Esophagus muscularis mucosa (tissue), 4 donors: ENCODE data around the gene DAPK1. TPM values are rescaled to one million over a fixed set of nuclear protein-coding genes. Genes with fewer than 3 reads are reported as not detected.
A peak's percentile ranks its signal among the peaks of the same experiment; 100 is the strongest.

ENCODE experiments used
- DNase-seq: peaks from one replicate; pipeline ENCODE4 v3.0.0-alpha.2; 2017; ENCODE audit errors: extremely low spot score
- H3K27ac ChIP-seq, 4 donors: fragments of 200-600 bp; sonication (generic); replicated peaks in 1 of 4; 1 replicate in 3 of 4; 2 replicates in 1 of 4; pipeline ENCODE4 v1.5.1; 2016 to 2019; ENCODE audit warnings: mild to moderate bottlenecking in 1 of 4
- H3K27me3 ChIP-seq, 4 donors: fragments of 200-600 bp; sonication (generic); one replicate each; pipeline versions ENCODE4 v1.5.1 to v1.6.0; 2016 to 2019
- H3K36me3 ChIP-seq, 4 donors: fragments of 200-600 bp; sonication (generic); one replicate each; pipeline ENCODE4 v1.5.1; 2016 to 2019
- H3K4me1 ChIP-seq, 4 donors: fragments of 200-600 bp; sonication (generic); one replicate each; pipeline ENCODE4 v1.5.1; 2016 to 2019
- H3K4me3 ChIP-seq, 4 donors: fragments of 200-600 bp; sonication (generic); 1 replicate in 2 of 4; 2 replicates in 2 of 4; pipeline ENCODE4 v1.5.1; 2016 to 2019; ENCODE audit warnings: mild to moderate bottlenecking in 4 of 4, moderate library complexity in 1 of 4
- H3K9me3 ChIP-seq, 4 donors: fragments of 200-600 bp; sonication (generic); 1 replicate in 3 of 4; 2 replicates in 1 of 4; pipeline ENCODE4 v1.5.1; 2016 to 2019
- CTCF ChIP-seq, 3 experiments: fragments of 200-600 bp in 2 of 3; fragments of 450-650 bp in 1 of 3; sonication (generic) in 2 of 3; IDR thresholded peaks; one replicate each; pipeline ENCODE4 v1.5.1; 2017 to 2019; ENCODE audit warnings: antibody characterized with exemption in 3 of 3, mild to moderate bottlenecking in 2 of 3, moderate library complexity in 1 of 3
- EP300 ChIP-seq: sonication (generic); formaldehyde crosslinking; IDR thresholded peaks from one replicate; pipeline ENCODE4 v1.6.1; 2017; ENCODE audit warnings: antibody characterized with exemption
- POLR2A ChIP-seq: fragments of 450-650 bp; IDR thresholded peaks from one replicate; pipeline ENCODE4 v1.6.1; 2017; ENCODE audit warnings: antibody characterized with exemption, moderate library complexity, mild to moderate bottlenecking, low read depth
- POLR2AphosphoS5 ChIP-seq, 2 donors: sonication (generic); formaldehyde crosslinking; IDR thresholded peaks; one replicate each; pipeline ENCODE4 v1.6.1; 2017; ENCODE audit warnings: antibody characterized with exemption in 2 of 2
- WGBS: methylation state at CpG from one replicate; pipeline ENCODE4 v1.1.5; 2018; 5-methylcytosine and 5-hydroxymethylcytosine counted together
- intact Hi-C: fragments of 100-400 bp; cut with DNase I; formaldehyde crosslinking; loops from one replicate; pipeline ENCODE4 v1.15.1; 2023
- total RNA-seq, 4 donors: library from RNA; depleted of rRNA; stranded (reverse); fragments of >200 nt; gene quantifications; one replicate each; pipeline versions ENCODE4 v1.1.0 to v1.2.1, GENCODE V29; 2016

The DAPK1 gene
- total RNA-seq, 4 donors from 2014 or later: 51.7 to 96.8 (median 80.7) TPM

GRCh38 chr9:87653941-87654340 is 156.3 kb downstream of the DAPK1 start:
- no peak for TF ChIP-seq POLR2A
- TF ChIP-seq EP300: no peak
- TF ChIP-seq CTCF (IDR thresholded peaks at IDR 0.05): no peak
- TF ChIP-seq POLR2AphosphoS5 (IDR thresholded peaks at IDR 0.05): no peak
- Histone ChIP-seq H3K27me3 (no peaks in the 10 kb centered on the region), H3K27ac (no peak overlapping the region), H3K4me3 (no peak overlapping the region), H3K36me3 (peaks cover 0 to 52% (median 30%) of the 10 kb centered on the region in 4 donors), H3K9me3 (no peaks in the 10 kb centered on the region), H3K4me1 (peaks cover 0 to 27% (median 26%) of the 10 kb centered on the region in 4 donors)
- WGBS: 89% methylated on average over 3 of the region's 3 CpGs
- intact Hi-C loops: no loop called here
- DNase-seq: no peak

- WGBS: 91% methylated on average over 9 of the region's 9 CpGs
Measured at GRCh38 chr9:87655731-87656130, 158.1 kb downstream of the DAPK1 start.

GRCh38 chr9:87656485-87656884 is 158.8 kb downstream of the DAPK1 start:
- intact Hi-C loops: loop anchor here (5.0 kb wide), 1 partner anchor 159 kb away; the partner anchor contains the start of gene DAPK1

More at GRCh38 chr9:87655731-87656130, 158.1 kb downstream of the DAPK1 start:
- H3K27ac ChIP-seq: peak overlapping the region; percentile 8 to 44 (median 26)
- intact Hi-C loops: loop anchor here (5.0 kb wide), 1 partner anchor 158 kb away; the partner anchor contains the start of gene DAPK1
- no peaks in the 10 kb centered on the region for H3K27me3 ChIP-seq
- H3K4me3 ChIP-seq: no peak overlapping the region
- no peak for DNase-seq
- peaks cover 0 to 26% (median 25%) of the 10 kb centered on the region in 4 donors for H3K4me1 ChIP-seq
- H3K9me3 ChIP-seq: no peaks in the 10 kb centered on the region
- TF ChIP-seq CTCF (IDR thresholded peaks at IDR 0.05) (no peak), POLR2A (no peak), POLR2AphosphoS5 (IDR thresholded peaks at IDR 0.05) (no peak), EP300 (no peak)
- H3K36me3 ChIP-seq: peaks cover 0 to 52% (median 31%) of the 10 kb centered on the region in 4 donors

GRCh38 chr9:87657190-87657589 is 159.5 kb downstream of the DAPK1 start:
- no peaks in the 10 kb centered on the region for H3K27me3 ChIP-seq
- peaks cover 0 to 41% (median 27%) of the 10 kb centered on the region in 4 donors for H3K36me3 ChIP-seq
- intact Hi-C loops: loop anchor here (5.0 kb wide), 1 partner anchor 160 kb away; the partner anchor contains the start of gene DAPK1
- peak in 1 of 2 donors; percentile 12 for TF ChIP-seq POLR2AphosphoS5 (IDR thresholded peaks at IDR 0.05)
- TF ChIP-seq POLR2A: no peak
- no peak for TF ChIP-seq CTCF (IDR thresholded peaks at IDR 0.05)
- TF ChIP-seq EP300: no peak
- no peak for DNase-seq
- H3K27ac ChIP-seq: peak overlapping the region in 2 of 4 donors; percentile 29 to 44
- peaks cover 0 to 36% (median 32%) of the 10 kb centered on the region in 4 donors for H3K4me1 ChIP-seq
- 71% methylated on average over 6 of the region's 6 CpGs for WGBS
- H3K9me3 ChIP-seq: no peaks in the 10 kb centered on the region
- H3K4me3 ChIP-seq: no peak overlapping the region

More at GRCh38 chr9:87656485-87656884, 158.8 kb downstream of the DAPK1 start:
- no peak for DNase-seq
- H3K36me3 ChIP-seq: peaks cover 0 to 45% (median 28%) of the 10 kb centered on the region in 4 donors
- 21% methylated on average over 8 of the region's 8 CpGs for WGBS
- H3K27ac ChIP-seq: peak overlapping the region in 3 of 4 donors; percentile 29 to 44 (median 34)
- no peaks in the 10 kb centered on the region for H3K27me3 ChIP-seq
- H3K4me3 ChIP-seq: no peak overlapping the region
- TF ChIP-seq CTCF (IDR thresholded peaks at IDR 0.05): peak; percentile 46 to 49 (median 46)
- TF ChIP-seq POLR2AphosphoS5 (IDR thresholded peaks at IDR 0.05): peak in 1 of 2 donors; percentile 14
- no peak for TF ChIP-seq EP300
- no peak for TF ChIP-seq POLR2A
- H3K9me3 ChIP-seq: no peaks in the 10 kb centered on the region
- H3K4me1 ChIP-seq: peaks cover 0 to 29% (median 27%) of the 10 kb centered on the region in 4 donors
